Upper lobe of left lung (tissue), 4 donors: ENCODE data around the gene C5orf34.

Source experiments
- POLR2A ChIP-seq, 4 donors: fragments of 450-650 bp; IDR thresholded peaks; one replicate each; pipeline ENCODE4 v1.5.1; 2016 to 2017; ENCODE audit warnings: antibody characterized with exemption in 4 of 4, mild to moderate bottlenecking in 2 of 4
- POLR2AphosphoS5 ChIP-seq, 2 donors: sonication (generic); formaldehyde crosslinking; IDR thresholded peaks; one replicate each; pipeline ENCODE4 v1.5.1; 2017; ENCODE audit warnings: antibody characterized with exemption in 2 of 2

DNA sequence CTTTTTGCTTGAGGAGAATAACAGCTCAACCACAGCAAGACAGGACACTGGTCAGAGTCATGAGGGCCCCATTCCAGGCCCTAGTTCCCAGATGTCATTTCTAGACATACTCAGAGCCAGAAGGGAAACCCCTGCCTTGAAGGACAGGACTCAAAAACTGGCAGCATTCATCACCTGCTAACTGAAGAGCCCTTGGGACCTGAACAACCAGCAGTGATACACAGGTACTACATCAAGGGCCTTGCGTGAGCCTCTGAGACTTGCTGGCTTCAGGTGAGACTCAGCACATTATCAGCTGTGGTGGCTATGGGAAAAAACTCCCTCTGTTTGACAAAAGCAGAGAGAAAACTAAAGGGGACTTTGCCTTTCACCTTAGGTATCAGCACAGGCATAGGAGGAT, 53.9 kb downstream of the C5orf34 start:
- no peak for TF ChIP-seq POLR2AphosphoS5 (IDR thresholded peaks at IDR 0.05)
- no peak for TF ChIP-seq POLR2A (IDR thresholded peaks at IDR 0.05)
